Suppressor macrophage treated with lipopolysaccharide for 1 hour (primary cell): ENCODE results near the gene GNAI2.
A peak's percentile ranks its signal among the peaks of the same experiment; 100 is the strongest.
"Not testable (repeated sequence)": the region's sequence is repeated elsewhere in the genome, so short reads cannot be mapped to it uniquely, and the experiment has no call there.

Experiments used
- DNase-seq, 3 donors: peaks; one replicate each; pipeline ENCODE4 v3.0.0-alpha.2; 2020 to 2022

Gene GNAI2

DNA sequence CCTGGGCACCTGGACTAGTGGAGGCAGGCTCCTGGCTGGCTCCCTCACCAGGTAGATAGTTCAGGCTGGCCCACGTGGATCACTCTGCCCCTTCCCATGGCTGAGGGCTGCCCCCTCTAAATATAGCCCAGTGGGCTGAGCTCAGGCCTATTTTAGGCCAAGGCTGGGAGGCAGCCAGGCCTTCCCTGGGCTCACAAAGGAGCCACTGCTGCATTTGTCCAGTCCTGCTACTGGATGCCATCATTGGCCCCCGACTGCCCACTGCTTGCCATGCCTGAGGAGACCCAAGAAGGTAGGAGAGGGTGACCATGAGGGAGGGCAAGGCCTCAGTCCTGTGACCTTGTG lies 42.8 kb downstream of the GNAI2 start, which contains the start of gene LSMEM2:
TSS of gene LSMEM2 (plus strand) at position 208 of the 345 bp plus-strand sequence. CDS start at position 235, 27 bp downstream.
- no peak for DNase-seq

DNA sequence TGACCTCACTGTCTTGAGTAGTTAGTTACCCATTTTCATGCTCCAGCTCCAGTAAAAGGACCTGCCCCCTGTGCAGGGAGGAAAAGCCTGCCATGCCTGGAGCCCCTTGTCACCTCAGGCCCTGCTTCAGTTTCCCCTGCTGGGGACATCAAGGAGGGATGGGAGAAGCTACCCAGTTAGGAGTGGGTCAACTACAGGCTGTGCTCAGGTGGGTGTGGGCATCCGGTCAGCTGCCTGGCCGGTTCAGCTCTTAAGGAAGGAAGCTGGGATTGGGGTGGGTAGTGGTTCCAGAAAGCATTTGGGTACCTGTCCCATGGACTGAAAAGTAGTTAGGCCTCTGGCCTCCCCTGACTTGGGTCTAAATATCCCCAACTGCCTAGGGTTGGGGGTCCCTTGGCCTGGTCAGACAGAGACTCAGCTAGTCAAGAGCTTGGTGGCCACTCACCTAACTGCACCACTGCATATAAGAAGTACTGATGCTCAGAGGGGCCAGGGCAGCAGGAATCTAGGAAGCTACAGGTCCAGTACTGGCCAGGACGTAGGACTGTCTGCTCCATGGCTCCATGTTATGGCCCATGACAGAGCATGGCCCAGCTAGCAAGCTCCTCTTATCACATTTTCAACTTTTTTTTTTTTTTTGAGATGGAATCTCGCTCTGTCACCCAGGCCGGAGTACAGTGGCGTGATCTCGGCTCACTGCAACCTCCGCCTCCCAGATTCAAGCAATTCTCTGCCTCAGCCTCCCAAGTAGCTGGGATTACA lies 43.4 kb downstream of the GNAI2 start:
- DNase-seq: no peak

DNA sequence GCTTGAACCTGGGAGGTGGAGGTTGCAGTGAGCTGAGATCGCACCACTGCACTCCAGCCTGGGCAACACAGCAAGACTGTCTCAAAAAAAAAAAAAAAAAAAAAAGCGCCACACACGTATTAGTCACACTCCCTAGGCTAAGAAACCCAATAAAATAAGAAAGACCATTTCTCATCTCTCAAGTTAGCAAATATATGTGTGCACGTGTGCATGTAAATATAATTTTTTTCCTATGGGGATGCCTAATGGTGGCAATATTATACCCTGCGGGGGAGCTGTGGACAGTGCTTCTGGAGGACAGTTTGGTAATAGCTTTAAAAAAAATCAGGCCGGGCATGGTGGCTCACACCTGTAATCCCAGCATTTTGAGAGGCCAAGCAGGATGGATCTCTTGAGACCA lies 48.1 kb downstream of the GNAI2 start:
- DNase-seq: not testable (repeated sequence)

- DNase-seq: no peak
These were observed 50.6 kb downstream of the GNAI2 start for GRCh38 chr3:50286322-50287227.

DNA sequence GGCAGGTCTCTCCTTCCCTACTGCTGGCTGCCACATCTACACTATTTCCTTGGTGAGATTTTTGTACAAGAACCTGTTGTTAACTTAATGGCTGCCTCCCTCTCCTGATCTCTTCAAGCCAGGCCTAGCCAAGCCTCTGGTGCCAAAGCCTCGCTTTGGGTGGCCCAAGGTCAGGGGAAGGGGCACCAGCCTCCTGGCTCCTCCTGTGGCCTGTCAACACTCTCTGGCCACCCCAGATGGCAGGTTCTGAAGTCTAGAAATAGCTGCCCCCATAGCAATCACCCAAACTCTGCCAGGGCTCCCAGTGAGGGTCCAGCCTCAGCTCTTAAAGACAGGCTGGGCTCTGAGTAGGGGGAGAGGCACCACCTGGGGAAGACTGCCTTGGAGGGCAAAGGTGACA lies 51.3 kb downstream of the GNAI2 start:
- DNase-seq: no peak

DNA sequence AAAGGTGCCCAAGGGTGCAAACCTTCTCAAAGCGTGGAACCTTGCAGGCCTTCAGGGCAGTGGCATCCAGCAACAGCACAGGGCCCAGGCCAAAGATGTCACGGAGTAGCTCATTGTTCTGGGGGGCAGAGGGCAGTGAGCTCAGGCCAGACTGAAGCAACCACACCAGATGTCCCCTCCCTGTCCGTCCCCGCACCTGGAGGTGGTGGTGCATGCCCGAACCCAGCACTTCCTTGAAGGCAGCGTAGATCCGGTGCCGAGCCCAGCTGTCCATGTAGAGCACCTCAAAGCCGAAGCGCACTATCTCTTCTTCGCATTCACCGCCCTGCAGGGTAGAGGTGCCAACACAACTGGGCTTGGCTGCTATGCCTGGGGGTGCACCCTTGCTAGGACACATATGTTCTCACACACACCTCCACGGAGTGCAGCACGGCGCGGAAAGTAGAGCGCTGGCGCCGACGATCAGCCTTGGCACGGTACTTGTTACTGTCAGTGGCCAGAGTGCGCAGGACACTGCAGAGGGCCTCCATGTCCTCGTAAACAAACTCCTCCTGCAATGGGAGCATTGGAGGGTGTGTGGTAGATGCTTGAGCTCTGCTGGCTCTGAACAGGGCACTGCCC lies 52.5 kb downstream of the GNAI2 start:
- no peak for DNase-seq

DNA sequence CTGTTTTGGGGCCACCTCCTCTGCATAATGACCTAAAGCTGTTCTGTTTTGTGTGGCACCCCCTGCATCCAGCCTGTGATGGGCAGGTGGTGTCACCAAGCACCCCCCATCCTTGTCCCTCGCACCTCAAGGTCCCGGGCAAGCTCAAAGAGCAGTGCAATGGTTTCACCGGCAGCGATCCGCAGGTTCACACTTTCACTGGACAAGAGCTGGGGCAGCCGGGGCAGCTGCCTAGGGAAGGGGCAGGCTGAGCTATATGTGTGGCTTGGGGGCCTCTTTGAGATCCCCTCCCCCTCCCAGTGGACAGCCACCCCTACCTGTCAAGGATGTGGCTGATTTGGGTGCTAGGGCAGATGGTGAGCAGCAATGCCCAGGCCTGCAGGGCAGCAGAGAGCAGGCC lies 53.1 kb downstream of the GNAI2 start:
- DNase-seq: no peak

DNA sequence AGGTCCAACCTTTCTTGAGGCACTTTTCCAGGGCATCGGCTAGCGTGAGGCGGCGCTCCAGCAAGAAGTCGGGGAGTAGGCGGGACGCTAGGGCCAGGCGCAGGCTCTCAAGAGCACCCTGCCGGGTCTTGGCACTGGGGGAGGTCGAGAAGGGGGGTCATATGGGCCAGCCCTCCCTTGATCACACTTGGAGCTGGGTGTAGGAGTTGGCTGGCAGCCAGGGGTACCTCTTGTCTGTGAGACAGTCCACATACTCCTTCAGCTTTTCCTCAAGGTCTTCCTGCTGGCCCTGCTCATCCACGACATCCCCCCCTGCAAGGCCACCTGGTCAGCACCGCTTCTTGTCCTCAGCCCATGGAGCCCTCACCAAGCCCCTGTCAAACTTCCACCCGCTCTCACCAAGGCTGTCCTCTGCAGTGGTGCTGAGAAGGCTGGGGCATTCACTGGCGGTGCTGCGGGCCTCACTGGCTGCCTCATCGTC lies 54.2 kb downstream of the GNAI2 start:
- DNase-seq: no peak

DNA sequence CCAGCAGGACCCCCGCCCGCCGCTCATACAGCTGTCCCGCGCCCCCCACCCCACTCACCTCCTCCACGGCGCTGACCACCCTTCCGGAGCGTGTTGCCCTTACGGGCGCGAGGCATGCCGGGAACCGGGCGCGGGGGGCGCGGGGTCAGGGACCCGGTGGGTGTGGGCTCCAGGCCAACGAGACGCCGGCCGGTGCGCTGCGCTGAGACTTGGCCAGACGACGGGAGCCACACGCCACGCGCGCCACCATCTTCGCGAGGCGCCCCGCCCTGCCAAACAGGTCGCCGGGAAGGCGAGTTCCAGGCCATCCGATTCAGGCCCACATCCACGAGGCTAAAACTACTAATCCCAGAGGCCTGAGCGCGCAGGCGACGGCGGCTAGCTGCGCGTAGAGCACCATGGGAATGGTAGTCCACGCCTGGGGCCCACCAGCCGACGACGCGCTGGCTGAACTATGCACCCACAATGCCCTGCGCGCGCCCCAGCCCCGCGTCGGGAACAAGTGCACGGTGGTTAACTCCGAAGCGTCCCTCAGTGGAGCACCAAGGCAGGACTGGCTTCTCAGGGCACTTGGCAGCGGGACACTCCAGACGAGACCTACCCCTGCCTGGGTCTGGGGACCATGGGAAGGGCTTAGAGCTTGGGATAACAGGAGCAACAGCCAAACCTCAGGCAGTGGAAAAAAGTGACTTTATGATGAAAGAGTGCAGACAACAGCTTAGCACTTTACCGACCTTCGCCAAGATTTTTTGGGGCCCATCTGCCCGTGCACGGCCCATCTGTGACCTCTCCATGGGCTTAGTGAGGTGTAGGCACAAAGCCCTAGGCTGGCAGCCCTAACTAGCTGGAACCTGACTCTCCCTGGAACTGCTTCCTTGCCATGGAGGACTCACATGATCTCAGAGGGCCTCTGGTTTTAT lies 56.4 kb downstream of the GNAI2 start, which contains the start of gene IFRD2:
TSS of gene IFRD2 (minus strand) at position 271 of the 920 bp plus-strand sequence. CDS start at position 116, 155 bp downstream.
- DNase-seq: peak; percentile 98 to 99 (median 99)

DNA sequence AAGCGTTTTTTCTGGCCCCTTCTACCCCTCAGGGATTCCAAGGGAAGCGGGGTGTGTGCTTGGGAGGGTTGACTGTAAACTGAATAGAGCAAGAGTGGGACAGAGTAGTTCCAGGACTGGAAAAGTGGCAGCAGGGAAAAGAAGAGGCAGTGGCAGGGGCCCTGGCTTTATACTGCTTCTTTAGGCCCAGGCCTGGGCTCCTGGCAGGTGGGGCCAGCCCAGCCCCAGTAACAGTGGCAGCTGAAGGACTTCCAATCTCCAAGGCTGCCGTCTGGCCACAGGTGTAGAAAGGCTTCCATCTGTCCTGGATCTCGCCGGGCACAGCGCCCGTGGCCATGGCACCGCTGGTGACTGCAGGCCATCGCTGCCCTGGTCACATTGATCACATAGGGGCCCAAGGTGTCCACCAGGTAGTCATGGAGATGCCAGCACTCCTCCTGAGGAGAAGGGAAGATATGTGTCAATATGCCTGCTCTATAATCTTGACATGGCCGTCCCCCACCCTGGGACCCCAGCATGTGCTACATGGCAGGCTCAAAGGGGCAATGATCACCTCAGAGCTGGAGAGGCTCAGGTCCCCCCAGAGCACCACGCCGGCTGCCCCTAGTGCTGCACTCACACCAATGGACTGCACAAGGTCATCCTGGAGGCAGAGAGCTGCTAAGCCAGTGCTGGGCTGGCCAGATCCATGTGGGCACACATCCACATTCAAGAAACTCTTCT lies 57.2 kb downstream of the GNAI2 start:
- DNase-seq: no peak

DNA sequence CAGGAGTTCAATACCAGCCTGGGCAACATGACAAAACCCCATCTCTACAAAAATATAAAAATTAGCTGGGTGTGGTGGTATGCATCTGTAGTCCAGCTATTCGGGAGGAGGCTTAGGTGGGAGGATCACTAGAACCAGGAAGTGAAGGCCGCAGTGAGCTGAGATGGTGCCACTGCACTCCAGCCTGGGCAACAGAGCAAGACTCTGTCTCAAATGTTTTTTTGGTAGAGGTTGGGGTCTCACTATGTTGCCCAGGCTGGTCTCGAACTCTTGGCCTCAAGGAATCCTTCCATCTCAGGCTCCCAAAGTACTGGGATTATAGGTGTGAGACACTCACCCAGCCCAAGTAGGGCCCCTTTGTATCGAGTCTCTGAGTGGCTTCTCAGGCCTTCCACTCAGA lies 58.1 kb downstream of the GNAI2 start:
- no peak for DNase-seq

- no peak for DNase-seq
These were observed 58.7 kb downstream of the GNAI2 start for GRCh38 chr3:50294492-50295403.

GRCh38 chr3:50295553-50296431 lies 59.8 kb downstream of the GNAI2 start:
- no peak for DNase-seq

DNA sequence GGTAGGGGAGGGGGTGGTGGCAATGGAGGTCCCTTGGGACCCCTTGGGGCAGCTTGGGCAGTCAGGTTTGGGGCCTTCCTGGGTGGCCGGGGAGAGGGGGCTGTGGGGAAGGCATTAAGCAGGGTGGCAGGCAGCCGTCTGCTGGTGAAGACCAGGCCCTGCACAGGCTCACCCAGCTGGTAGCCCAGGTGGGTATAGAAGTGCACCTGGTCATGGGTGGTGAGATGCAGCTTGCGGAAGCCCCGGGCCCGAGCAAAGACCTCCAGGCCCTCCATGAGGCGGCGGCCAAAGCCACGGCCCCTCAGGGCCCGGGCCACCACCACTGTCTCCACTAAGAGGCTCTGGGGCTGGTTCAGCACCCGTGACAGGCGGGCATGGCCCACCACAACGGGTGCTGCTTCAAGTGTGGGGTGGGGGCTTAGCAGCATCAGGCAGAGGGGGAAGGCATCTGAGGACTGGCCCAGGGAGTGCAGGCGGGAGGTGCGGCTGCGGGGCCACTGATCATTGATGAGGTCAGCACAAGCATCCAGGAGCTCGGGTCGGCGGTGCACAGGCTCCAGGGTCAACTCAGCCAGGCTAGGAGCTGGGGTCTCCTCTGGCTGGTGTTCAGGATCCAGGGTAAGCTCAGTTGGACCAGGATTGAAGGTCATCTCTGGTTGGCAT lies 60.8 kb downstream of the GNAI2 start:
- no peak for DNase-seq

GRCh38 chr3:50297384-50297775 lies 61.4 kb downstream of the GNAI2 start:
- no peak for DNase-seq

DNA sequence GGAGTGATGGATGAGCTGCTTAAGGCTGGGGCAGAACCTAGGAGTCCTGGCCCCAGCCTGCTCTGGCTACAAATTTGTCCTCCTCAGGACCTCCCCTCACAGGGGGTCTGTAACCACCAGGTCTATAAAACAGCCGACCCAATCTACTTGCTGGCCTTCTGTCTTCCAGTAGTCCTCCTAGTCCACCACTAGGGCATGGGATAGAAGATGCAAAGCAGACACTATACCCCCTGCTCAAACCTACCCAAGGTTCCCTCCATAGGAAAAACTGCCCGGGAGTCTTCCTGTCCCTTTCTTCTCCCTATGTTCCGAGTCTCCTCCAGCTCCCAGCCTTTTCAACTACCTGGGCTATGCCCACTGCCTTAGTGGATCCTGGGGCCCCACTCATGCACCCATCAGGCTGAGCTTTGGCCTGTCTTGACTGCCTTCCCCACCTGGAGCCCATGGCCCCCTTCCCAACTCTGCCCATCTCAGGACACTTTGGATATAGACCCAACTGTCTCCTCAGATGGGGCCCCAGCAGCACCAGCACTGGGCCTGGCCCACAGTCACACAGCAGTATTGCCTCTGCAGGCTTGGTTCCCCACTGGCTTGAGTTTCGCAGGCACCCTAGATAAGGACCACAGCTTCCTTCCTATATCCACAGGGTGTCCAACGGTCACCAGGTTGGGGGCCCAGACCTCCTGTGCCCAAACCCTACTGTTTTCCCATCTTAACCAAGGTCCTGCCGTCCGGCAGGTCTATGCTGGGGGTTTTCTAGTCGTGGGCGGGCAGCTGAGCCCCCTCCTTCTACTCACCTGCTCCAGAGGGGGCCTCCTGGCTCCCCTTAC lies 62.1 kb downstream of the GNAI2 start:
- DNase-seq: peak in 1 of 3 donors; percentile 35

GRCh38 chr3:50298836-50299637 lies 63.0 kb downstream of the GNAI2 start, which contains the start of the genes HYAL3 and NAA80:
TSS of gene HYAL3 (minus strand) at chr3:50299405. CDS start at chr3:50295602, 3,803 bp downstream.
TSS of gene NAA80 (minus strand) at chr3:50299405. CDS start at chr3:50297463, 1,942 bp downstream.
- DNase-seq: peak; percentile 99 to 100 (median 100)
